Mammary epithelial cell (primary cell): ENCODE data around the gene MAP3K4.

ENCODE experiments used
- CTCF ChIP-seq, 2 donors: IDR thresholded peaks in 1 of 2; conservative IDR thresholded peaks in 1 of 2; 2 replicates each; pipeline ENCODE4 v1.5.1; 2011 to 2012; ENCODE audit warnings: inconsistent platforms in 2 of 2, low read length in 2 of 2, mild to moderate bottlenecking in 2 of 2, control low read depth in 1 of 2, low read depth in 1 of 2; ENCODE audit not compliant: insufficient read depth in 1 of 2; ENCODE audit errors: extremely low read depth in 1 of 2
- EZH2 ChIP-seq: IDR thresholded peaks from 2 replicates; pipeline ENCODE4 v1.6.1; 2012; ENCODE audit warnings: low read length, inconsistent platforms, borderline replicate concordance

GRCh38 chr6:160996131-160996601, 4.6 kb downstream of the MAP3K4 start:
- TF ChIP-seq CTCF (conservative IDR thresholded peaks at IDR 0.05 in 1 of 2, IDR thresholded peaks at IDR 0.05 in 1 of 2; ENCODE audit: extremely low read depth in 1 of 2, insufficient read depth in 1 of 2, low read depth in 1 of 2, low read length in 2 of 2) (no peak), EZH2 (no peak)
